Measurements from ENCODE around the gene PIERCE2. TPM values are rescaled to one million over a fixed set of nuclear protein-coding genes. Genes with fewer than 3 reads are reported as not detected.

PIERCE2 gene
- 1.7 and 4.9 TPM in 2 replicates for total RNA-seq

DNA sequence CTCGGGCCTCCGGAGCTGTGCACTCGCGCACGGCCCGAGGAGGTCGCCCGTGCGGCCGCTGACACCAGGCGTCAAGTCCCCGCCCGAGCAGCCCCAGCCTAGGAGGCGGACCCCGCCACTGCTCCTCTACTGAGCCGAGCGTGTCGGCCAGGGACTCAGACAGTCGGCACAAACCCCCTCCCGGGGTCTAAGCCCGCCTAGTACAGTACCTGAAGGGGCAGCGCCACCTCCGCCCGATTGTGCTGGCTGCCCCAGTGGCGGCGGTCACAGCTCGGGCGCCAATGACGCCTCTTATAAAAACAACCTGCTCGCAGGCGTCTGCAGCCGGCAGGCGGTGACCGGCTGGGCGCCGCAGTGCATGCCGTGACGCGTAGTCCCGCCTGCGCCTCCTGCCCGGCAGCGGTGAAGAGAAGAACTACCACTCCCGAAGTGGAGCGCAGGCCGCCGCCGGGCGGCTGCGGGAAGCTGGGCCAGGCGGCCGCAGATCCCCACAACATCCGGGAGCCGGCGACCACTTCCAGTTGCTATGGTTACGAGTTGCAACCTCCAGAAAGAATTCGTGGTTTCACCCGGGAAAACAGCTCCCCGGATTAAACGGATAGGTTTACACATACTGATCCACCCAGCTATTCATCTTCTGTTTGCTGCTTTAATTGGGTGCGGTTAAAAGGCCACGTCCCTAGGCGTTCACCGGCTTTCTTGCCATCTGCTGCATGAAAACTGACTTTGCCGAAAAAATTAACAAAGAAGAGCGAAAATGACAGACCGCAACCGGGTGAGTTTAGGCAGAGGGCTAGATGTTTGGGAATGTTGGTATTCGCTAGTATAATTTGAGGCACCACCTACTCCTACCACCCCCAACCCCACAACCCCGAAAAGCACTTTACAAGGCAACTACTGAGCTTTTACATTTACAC lies at the start of gene PIERCE2, which contains the start of gene CCPG1:
Gene PIERCE2, plus strand, starts transcription at position 484 of the 917 bp plus-strand sequence. Its CDS starts 274 bp downstream, at position 758.
Gene CCPG1, minus strand, starts transcription at position 348 of the 917 bp plus-strand sequence. CDS start 18,935 bp downstream, outside the sequence.

Other genes with a start within 250 kb of the PIERCE2 start
- 127 and 176 TPM in 2 replicates for gene RSL24D1, start 211.6 kb upstream of the PIERCE2 start, total RNA-seq
- 1.7 and 3.8 TPM in 2 replicates for gene RAB27A, start 118.7 kb upstream of the PIERCE2 start, total RNA-seq
- gene PIGBOS1, start 89.4 kb upstream of the PIERCE2 start, total RNA-seq: 4.8 and 11.5 TPM in 2 replicates
- gene PIGB, start 89.3 kb upstream of the PIERCE2 start, total RNA-seq: 10.7 and 11.6 TPM in 2 replicates
- 36.4 and 77.4 TPM in 2 replicates for gene CCPG1, start 136 bp upstream of the PIERCE2 start, total RNA-seq
- 0.96 and 1.9 TPM in 2 replicates for gene DNAAF4, start 99.7 kb downstream of the PIERCE2 start, total RNA-seq
- 1.4 and 3.6 TPM in 2 replicates for gene PYGO1, start 179.8 kb downstream of the PIERCE2 start, total RNA-seq